Stimulated activated CD8-positive, alpha-beta memory T cell treated with anti-CD3 and anti-CD28 coated beads, Interleukin-12 subunit alpha, Interleukin-12 subunit beta, amount 100 ng/mL, for 24 hours (primary cell): Measurements from ENCODE around the gene NABP2.
"Not testable (repeated sequence)": the region's sequence is repeated elsewhere in the genome, so short reads cannot be mapped to it uniquely, and the experiment has no call there.

Experiments
- DNase-seq: peaks from one replicate; pipeline ENCODE4 v3.0.0-alpha.2; 2020; ENCODE audit errors: extremely low read depth

NABP2 gene

DNA sequence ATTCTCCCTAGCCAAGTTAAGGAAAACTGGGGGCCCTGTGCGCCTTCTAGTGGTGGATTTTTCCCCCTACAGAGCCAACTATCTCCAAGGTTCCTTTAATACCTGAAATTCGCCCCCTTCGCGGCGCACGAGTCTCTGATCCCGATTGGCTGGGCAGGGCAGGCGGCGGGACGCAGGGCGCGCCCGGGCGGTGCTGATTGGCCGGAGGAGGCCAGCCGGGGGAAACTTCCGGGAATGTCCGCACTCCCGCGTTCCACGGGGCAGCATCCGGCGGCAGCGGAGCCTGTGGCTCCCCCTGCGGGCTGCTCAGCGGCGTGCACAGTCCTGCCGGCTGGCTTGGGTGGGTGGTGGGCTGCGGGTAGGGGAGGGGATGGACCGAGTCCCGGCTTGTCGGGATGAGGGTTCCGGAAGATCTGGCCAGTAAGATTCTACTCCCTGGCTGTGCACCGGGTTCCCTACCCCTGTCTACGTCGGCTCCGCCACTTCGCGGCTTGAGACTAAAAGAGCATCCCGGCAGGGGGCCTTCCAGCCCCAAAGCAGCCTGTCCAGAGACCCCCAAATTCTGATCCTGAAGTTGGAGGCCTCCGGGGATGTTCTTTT lies at the start of gene NABP2:
Gene NABP2 (plus strand): TSS at position 241 of the 600 bp plus-strand sequence. CDS start 515 bp downstream, outside the sequence.
- DNase-seq: peak; percentile 88

DNA sequence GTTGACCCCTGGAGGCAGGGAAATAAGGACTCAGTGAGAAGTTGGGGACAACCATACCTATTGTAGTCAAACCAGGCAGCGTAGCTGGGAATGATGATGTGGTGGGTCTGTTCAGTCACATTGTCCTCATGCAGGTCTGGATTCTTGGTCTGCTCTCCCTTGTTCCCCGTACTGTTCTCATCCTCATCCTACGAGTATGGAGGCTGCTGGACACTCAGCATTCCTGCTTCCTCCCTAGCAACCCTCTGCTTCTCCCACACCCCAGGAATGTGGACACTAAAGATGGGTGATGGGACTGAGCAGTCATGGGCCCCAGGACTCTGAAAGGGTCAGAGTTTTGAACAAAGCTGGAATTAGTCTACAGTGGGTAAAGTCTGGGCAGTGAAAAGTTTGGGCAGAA lies 45.8 kb upstream of the NABP2 start:
- DNase-seq: no peak

DNA sequence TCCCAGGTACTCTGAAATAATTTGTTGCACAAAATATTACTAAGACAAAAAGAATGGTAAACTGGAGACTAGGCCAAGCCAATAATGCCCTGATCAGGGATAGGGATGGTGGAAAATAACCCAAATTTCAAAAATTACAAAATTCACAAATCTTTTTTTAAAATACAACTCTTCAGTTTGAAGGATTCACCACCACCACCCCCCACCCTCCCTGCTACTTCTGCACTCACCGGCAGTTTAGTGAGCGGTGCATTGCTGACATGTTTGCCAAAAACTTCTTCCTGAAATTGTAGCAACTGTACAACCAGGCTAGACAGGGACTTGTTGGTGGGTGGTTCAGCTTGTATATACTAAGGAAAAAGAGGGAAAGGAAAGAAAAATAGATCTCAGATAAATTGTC lies 37.2 kb upstream of the NABP2 start:
- DNase-seq: no peak

DNA sequence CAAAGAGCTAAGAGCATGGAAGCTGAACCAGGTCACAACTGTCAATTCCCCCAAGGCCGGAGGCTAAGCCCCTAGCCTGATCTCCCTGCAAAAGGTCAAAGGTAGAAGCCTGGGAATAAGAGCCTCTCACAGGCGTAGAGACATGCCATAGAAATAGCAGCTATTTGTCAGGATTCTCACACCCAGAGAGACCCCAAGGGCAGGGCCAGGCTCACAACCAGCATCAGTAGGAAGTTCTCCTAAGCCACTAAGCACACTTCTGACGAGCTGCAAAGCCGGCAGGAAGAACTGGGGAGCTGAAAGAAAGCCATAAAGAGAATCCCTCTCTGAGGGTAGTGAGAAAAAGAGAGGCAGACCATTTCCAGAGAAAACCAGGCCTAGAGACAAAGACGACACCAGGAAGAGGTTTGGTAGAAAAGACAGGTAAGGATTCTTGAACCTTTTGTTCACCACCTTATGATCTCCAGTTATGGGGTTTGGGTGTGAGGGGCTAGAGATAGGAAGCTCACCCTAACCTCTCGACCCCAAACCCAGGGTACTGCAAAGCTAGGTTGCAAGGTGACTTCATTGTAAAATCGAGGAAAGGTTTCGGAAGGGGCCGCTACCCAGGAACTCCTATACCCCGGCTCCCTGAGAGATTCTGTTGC lies 35.9 kb upstream of the NABP2 start:
- DNase-seq: no peak

DNA sequence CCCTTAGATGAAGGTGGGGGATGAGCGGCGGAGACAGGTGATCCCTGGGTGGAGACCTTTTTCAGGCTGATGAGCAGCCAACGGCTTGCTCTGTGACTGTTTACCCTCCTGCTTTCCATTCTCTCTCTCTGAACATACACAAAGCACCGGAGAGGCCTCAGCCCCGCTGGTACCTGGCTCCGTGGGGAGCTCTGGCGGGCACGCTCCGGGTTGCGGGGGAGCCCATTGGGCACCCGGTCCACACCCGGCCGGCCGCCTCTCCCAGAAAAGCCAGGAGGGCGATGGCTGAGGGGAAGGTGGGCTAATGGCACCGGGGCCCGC lies 35.4 kb upstream of the NABP2 start:
- DNase-seq: no peak

DNA sequence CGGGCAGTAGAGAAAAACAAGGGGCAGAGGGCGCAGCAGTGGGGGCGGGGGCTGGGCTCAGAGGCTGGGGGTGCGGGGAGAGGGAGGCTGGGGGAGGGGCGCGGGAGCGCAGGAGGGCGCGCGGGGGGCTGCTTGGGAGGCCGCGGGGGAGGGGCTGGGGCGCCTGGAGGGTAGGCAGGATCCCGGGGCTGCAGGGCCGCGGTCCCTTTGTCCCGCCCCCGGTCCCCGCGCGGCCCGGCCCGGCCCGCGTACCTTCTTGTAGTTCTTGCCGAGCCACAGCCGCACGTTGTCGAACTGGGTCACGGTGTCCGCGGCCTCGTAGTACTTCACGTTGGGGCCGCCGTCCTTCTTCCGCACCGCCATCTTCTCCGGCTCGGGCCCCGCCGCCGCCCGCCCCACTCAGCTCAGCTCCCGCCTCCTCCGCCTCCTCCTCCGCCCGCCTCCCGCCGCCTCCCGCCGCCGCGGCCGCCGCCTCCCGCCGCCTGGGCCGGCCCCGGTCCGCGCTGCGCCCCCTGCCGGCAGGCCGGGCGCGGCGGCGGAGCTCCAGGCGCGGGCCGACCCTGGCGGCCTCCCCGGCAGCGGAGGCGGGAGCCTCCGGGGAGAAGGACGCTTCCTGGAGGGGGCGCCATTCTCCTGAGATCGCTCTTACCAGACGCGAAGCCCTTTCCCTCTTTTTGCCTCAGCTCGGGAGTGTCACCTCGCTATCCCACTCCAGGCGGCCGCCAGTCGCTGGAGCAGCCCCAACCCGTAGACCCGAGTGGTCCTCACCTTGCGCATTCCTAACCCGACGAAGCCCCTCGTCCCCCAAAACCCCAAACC lies 34.8 kb upstream of the NABP2 start, which contains the start of gene SMARCC2:
Gene SMARCC2 (minus strand): TSS at position 385 of the 819 bp plus-strand sequence. CDS start 22 bp downstream, at position 363.
- DNase-seq: peak; percentile 71

DNA sequence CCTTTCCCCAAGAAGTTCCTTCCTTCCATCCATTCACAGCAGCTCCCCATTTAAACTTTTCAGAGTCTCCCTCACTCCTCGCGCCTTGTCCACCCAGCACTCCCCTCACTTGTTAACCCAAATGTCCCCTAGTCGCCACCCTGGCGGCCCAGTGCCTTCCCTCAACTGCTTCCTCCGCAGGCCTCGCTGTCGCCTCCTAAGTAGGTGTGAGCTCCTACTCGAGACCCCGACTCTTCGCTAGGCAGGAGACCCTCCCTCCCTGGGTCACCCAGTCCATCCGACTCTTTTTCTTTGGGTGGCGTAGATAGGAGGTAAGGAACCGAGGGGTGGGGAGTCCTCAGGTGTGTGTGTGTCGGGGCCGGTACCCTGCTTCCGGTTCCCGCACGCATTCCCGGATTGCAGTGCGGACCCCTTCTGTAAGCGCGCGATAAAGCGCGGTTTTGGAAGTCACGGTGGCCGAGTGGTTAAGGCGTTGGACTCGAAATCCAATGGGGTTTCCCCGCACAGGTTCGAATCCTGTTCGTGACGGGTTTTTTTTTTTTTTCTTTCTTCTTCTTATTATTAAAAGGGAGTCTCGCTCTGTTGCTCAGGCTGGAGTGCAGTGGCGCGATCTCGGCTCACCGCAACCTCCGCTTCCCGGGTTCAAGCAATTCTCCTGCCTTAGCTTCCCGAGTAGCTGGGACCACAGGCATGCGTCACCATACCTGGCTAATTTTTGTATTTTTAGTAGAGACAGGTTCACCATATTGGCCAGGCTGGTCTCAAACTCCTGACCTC lies 34.0 kb upstream of the NABP2 start:
- peak; percentile 55 for DNase-seq

DNA sequence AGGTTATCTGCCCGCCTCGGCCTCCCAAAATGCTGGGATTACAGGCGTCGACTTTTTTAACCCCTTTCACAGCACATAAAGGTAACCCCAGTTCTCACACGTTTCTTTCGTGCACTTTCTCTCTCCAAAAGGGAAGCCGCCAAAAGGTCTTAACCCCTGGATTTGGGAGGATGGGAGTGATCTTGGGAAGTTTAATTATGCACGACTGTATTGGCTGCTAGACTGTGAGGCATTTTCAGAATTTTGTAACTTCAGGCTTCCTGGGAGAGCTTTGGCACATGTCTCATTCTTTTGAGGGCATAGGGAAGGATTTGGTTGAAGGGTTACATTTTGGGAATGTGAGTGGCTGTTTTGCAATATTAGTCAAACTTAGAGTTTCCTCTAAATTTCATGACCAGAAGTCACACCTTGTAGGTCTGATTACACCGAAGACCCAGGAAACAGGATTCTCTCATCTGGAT lies 33.4 kb upstream of the NABP2 start:
- no peak for DNase-seq

DNA sequence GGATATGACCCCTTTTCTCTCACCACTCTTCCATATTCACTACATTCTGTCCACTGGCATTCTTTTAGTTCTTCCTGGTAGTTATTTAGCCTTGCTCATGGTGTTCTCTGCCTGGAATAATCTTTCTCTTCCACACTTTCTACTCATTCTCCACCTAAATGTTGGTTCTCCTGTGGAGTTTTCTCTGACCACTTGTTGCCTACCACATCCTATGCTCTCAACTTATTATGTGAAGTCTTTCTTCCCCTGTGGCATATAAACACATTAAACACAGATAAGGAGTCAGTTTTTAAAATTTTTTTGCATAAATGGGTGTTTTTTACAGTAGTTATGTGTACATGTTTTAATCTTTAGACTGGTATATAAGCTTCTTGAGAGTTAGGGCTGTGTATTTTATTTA lies 31.6 kb upstream of the NABP2 start:
- DNase-seq: no peak

DNA sequence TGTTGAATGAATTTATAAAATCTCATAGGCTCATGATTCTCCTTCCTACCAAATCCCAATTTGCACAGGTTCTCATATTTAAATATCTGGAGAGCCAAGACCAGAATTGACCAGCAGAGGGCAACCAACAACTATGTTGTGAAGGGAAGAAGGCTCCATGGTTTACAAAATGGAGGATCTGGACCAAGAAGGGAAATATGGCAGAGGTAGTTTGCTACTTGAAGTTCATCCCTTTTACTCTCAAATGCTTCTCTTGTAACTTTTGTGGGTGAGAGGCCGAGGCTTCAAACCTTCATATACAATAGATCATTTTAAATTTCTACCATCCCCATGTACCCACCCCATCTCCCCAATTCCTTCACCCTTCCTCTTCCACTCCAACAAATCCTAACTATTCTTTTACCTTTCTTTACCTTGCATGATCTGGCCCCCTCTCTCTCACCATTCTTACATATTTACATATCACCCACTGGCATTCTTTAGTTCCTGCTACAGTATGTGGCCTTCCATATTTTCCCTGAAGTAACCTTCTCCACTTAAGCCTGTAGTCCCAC lies 31.0 kb upstream of the NABP2 start:
- DNase-seq: no peak

DNA sequence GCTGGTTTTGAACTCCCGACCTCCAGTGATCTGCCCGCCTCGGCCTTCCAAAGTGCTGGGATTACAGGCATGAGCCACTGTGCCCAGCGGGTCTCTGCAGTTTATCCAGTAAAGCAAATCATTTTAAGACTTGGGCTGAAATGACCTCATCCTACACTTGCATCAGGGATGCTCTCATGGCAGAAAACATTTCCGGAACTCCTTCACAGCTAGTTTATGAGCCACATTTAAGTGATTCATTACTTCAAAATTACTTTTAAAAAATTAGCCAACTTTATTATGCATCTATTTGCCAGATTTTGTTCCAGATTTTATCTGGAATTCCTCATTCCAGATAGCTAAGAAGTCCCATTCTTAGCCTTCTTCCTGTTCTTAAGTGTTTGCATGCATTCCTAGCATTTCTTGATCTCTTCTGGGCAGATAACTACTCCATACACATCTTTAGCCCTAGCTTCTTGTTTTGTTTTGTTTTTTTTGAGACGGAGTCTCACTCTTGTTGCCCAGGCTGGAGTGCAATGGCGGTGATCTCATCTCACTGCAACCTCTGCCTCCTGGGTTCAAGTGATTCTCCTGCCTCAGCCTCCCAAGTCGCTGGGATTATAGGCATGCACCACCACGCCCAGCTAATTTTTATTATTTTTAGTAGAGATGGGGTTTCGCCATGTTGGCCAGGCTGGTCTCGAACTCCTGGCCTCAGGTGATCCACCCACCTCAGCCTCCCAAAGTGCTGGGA lies 27.2 kb upstream of the NABP2 start:
- DNase-seq: not testable (repeated sequence)

DNA sequence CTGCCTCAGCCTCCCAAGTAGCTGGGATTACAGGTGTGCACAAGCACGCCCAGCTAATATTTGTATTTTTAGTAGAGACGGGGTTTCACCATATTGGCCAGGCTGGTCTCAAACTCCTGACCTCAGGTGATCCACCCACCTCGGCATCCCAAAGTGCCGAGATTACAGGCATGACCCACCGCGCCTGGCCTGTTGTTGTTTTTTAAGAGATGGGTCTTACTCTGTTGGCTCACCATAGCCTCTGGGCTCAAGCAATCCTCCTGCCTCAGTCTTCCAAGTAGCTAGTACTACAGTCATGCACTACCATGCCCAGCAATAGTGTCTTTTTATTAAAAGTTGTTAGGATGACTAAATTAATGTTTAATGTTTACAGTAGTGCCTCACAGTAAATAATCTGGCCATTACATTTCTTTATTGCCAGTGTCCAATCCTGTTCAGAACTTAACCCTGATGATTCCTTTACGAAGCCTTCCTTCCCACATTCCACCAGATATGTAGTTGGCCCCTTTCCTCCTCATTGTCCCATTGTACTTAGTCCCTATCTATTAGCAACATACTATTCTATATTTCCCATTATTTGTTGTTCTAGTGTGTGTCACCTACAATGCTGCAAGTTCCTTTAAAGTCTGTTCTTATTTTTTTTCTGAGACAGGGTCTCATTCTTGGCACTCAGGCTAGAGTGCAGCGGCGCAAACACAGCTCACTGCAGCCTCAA lies 26.1 kb upstream of the NABP2 start:
- no peak for DNase-seq

DNA sequence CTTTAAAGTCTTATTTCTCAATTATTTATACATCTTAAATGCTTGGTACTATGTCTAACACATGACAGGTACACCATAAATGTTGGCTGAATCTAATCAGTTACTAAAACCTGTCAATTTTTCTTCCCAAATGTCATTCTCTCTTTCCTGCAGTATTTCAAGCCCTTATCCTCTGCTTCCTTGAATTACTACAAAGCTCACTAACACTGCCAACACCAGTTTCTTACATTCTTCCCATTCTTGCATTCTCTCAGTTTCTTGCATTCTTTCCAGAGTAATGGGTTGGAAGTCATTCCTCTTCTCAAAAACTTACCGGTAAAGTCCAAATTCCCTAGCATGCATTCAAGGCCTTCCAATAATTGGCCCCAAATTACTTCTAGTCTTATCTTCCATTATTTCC lies 25.3 kb upstream of the NABP2 start:
- DNase-seq: no peak

DNA sequence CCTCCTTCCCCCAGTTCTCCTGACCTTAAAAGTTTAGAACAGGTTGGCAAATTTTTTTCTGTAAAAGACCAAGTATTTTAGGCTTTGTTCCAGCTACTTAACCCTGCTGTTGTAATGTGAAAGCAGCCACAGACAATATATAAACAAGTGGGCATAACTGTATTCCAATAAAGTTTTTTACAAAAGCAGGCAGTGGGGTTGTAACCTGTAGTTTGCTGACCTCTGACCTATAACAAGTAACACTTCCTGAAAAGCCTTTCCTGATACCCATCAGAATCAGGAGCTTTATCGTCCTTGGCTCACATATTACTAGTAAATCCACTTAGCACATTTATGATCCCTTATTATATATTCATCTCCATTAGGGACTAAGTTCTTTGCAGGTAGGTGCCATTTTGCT lies 21.8 kb upstream of the NABP2 start:
- DNase-seq: no peak

DNA sequence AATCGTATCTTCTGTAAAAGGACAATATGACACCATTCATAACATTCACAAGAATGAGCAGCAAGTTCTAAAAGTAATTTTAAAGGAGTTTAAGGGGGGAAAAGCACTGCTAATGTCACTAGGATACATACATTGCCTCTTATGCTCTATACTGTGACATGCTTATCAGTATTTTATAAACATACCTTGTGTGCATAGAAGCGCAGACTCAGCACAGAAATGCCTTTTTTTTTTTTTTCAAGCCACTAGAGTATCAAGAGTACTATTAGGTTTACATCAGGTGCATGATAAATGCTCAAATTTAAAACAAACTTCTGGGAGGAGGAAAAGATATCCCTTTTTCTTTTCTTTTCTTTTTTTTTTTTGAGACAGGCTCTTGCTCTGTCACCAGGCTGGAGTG lies 21.3 kb upstream of the NABP2 start:
- DNase-seq: no peak

DNA sequence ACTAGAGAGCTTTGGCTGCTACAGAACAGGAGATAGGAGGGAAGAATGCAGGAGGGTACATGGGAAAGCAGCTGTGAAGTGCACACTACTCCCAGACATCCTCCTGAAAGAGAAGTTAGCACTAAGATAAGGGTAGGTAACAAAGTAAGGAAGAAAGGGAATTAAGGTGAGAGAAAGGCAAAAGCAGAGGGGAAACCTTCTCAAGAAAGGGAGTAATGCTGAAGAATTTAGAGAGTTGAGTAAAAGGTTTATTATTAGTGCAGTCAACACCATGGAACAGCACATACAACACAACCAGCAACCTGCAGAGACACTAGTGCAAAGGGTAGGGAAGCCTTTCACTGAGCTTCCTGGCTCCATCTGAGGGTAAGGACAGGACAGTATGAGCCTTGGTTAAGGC lies 19.9 kb upstream of the NABP2 start:
- no peak for DNase-seq

DNA sequence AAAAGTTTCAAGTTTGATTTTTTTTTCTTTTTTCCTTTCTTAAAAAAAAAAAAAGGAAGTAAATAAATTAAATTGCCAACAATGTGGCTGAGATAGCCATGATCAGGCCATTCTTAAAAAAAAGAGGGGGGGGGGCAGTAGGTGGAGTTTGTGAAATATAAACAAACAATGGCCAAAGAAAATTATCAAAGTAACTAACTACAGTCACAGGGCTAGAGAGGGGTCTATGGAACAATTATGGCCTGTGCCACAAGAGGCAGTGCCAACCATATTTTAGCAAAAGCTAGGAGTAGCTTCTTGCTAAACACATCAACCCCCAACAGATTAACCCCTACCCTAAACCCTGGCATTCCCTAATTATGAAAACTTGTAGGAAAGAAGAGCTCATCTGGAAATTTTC lies 18.7 kb upstream of the NABP2 start:
- DNase-seq: no peak

DNA sequence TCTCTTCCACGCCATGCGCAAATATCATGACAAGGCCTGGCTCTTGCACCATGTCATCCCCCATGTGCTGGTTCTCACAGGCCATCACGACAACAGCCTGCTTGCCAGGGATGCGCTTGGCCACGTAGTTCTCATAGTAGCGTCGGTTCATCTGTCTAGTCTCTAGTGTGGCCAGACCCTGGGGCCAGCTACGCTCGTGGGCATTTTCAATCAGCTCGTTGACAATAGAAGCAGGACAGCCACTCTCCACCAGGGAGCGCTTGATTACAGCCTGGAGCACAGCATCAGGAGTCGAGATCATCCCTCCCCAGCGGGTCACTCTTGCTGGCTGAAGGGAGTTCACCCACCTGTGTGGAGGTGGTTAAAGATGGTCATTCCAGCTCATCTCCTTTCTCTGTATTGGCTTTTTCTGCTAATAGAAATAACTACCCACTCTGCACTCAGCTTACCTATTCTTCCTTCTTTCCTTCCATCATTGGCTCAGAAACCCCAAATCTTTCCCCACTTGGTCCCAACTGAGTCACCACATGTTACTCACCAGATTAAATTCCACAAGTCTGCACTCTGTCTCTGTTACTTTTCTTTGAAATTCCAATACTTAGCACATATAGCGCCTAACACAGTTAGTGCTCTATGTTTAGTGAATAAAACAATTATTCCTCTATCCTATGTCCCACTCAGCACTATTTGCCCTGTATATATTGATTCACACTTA lies 17.5 kb upstream of the NABP2 start:
- no peak for DNase-seq

DNA sequence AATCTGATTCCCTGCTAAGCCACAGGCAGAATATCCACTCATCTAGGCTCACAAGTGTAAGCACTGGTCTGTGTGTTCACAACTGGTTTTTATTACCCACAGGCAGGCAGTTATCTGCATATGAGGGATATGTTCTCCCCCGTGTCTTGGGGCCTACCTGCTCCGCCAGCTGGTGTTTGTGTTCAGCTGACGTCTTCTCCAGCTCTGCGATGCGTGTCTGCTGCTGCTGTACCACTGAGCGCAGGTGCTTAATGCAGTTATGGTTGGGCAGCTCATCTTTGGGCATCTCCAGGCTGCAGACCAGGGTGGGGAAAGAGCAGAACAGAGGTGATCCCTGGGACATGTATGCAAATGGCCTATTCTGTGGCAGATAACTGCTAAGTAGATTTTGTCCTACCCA lies 16.1 kb upstream of the NABP2 start:
- no peak for DNase-seq

DNA sequence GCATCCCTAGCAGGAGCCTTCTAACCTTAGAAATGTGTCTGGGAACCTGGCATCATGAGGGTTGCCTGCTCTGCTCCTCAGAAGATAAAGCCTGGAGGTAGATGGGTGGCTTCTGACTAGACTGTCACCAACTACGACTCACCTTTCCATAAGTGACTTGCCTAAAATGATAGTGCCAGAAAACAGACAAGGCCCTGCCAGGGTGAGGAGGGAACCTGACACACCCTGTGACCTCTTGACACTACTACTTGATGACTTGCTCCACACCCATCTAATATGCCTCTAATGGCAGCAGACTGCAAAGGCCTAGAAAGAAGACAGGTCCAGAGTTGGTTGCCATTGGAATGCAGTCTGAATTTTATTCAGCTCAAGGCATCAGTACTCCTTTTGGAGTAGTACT lies 11.8 kb upstream of the NABP2 start:
- DNase-seq: no peak
